Loucy (cell line): Measurements from ENCODE around the gene GJA4.

Experiments used
- CTCF ChIP-seq: fragments of 200-600 bp; sonication (generic); conservative IDR thresholded peaks from 2 replicates; pipeline ENCODE4 v1.5.1; 2014; ENCODE audit warnings: mild to moderate bottlenecking, antibody characterized with exemption, low read length
- EZH2phosphoT487 ChIP-seq: fragments of 200-600 bp; IDR thresholded peaks from 2 replicates; pipeline ENCODE4 v1.6.1; 2018; ENCODE audit warnings: antibody characterized with exemption, mild to moderate bottlenecking, moderate library complexity, borderline replicate concordance

- no peak for TF ChIP-seq CTCF
- TF ChIP-seq EZH2phosphoT487, result no peak
Observed at GRCh38 chr1:34829250-34829649, 36.5 kb downstream of the GJA4 start.
